GM12891 (cell line): ENCODE measurements around the gene SDK1.

Source experiments
- DNase-seq: peaks from one replicate; pipeline ENCODE4 v3.0.0; 2011; ENCODE audit warnings: low spot score; ENCODE audit not compliant: insufficient read length
- FAIRE-seq: peaks from 2 replicates; lab custom pipeline; 2011; peaks lifted over from hg19 to GRCh38; lab: Jason Lieb, UNC
- PAX5 ChIP-seq: IDR thresholded peaks from 2 replicates; pipeline ENCODE4 v1.6.1; 2011; ENCODE audit warnings: low read length, moderate library complexity, mild to moderate bottlenecking; ENCODE audit not compliant: insufficient read depth, severe bottlenecking
- POLR2A ChIP-seq: IDR thresholded peaks from 2 replicates; pipeline ENCODE4 v1.6.1; 2011; ENCODE audit warnings: low read depth, low read length, control low read depth
- POLR2AphosphoS5 ChIP-seq: IDR thresholded peaks from 2 replicates; pipeline ENCODE4 v1.6.1; 2011; ENCODE audit warnings: low read depth, low read length, control low read depth
- POU2F2 ChIP-seq: IDR thresholded peaks from 2 replicates; pipeline ENCODE4 v1.6.1; 2011; ENCODE audit warnings: low read depth, mild to moderate bottlenecking, control low read depth, low read length, moderate library complexity
- SPI1 ChIP-seq: IDR thresholded peaks from 2 replicates; pipeline ENCODE4 v1.6.1; 2011; ENCODE audit warnings: low read depth, low read length, control low read depth
- TAF1 ChIP-seq: IDR thresholded peaks from 2 replicates; pipeline ENCODE4 v1.6.1; 2011; ENCODE audit warnings: low read depth, low read length, control low read depth

Gene SDK1

GRCh38 chr7:3882782-3883181 is 581.7 kb downstream of the SDK1 start:
- DNase-seq (no peak), FAIRE-seq (no peak)
- no peak for TF ChIP-seq PAX5
- no peak for TF ChIP-seq SPI1
- TF ChIP-seq POLR2A, result no peak
- TF ChIP-seq POLR2AphosphoS5, result no peak
- no peak for TF ChIP-seq POU2F2

- no peak for FAIRE-seq
- TF ChIP-seq POU2F2 (no peak), PAX5 (no peak), SPI1 (no peak), TAF1 (no peak), POLR2AphosphoS5 (no peak), POLR2A (no peak)
- no peak for DNase-seq
Observed at GRCh38 chr7:3884543-3884942, 583.5 kb downstream of the SDK1 start.

- TF ChIP-seq PAX5 (no peak), POLR2A (no peak), POLR2AphosphoS5 (no peak), SPI1 (no peak), POU2F2 (no peak), TAF1 (no peak)
- DNase-seq (no peak), FAIRE-seq (no peak)
Observed at GRCh38 chr7:3887096-3887690, 586.1 kb downstream of the SDK1 start.

GRCh38 chr7:3888096-3888495 is 587.0 kb downstream of the SDK1 start:
- DNase-seq (no peak), FAIRE-seq (no peak)
- no peak for TF ChIP-seq POU2F2
- TF ChIP-seq TAF1, result no peak
- TF ChIP-seq PAX5, result no peak
- no peak for TF ChIP-seq SPI1
- TF ChIP-seq POLR2A, result no peak
- no peak for TF ChIP-seq POLR2AphosphoS5

- no peak for FAIRE-seq
- DNase-seq, result no peak
- no peak for TF ChIP-seq POLR2A
- no peak for TF ChIP-seq TAF1
- no peak for TF ChIP-seq POLR2AphosphoS5
- TF ChIP-seq PAX5, result no peak
- TF ChIP-seq POU2F2, result no peak
- TF ChIP-seq SPI1, result no peak
Observed at GRCh38 chr7:3892157-3892556, 591.1 kb downstream of the SDK1 start.

GRCh38 chr7:3892686-3893085 is 591.6 kb downstream of the SDK1 start:
- FAIRE-seq (no peak), DNase-seq (no peak)

GRCh38 chr7:3893151-3893788 is 592.2 kb downstream of the SDK1 start:
- no peak for TF ChIP-seq SPI1
- no peak for TF ChIP-seq TAF1
- no peak for TF ChIP-seq PAX5
- no peak for TF ChIP-seq POLR2AphosphoS5
- no peak for TF ChIP-seq POU2F2
- no peak for TF ChIP-seq POLR2A
- DNase-seq, result no peak
- FAIRE-seq, result no peak

More at GRCh38 chr7:3892686-3893085, 591.6 kb downstream of the SDK1 start:
- TF ChIP-seq PAX5 (no peak), POU2F2 (no peak), POLR2A (no peak), TAF1 (no peak), POLR2AphosphoS5 (no peak), SPI1 (no peak)

- DNase-seq (no peak), FAIRE-seq (no peak)
- no peak for TF ChIP-seq TAF1
- no peak for TF ChIP-seq POU2F2
- no peak for TF ChIP-seq SPI1
- no peak for TF ChIP-seq POLR2A
- no peak for TF ChIP-seq POLR2AphosphoS5
- TF ChIP-seq PAX5, result no peak
Observed at GRCh38 chr7:3893789-3894153, 592.7 kb downstream of the SDK1 start.

GRCh38 chr7:3895341-3896116 is 594.5 kb downstream of the SDK1 start:
- TF ChIP-seq PAX5, result no peak
- TF ChIP-seq TAF1, result no peak
- TF ChIP-seq POLR2A, result no peak
- TF ChIP-seq POU2F2, result no peak
- TF ChIP-seq SPI1, result no peak
- TF ChIP-seq POLR2AphosphoS5, result no peak
- no peak for DNase-seq
- FAIRE-seq, result no peak
